ENCODE results near the gene ZNF524. TPM values are rescaled to one million over a fixed set of nuclear protein-coding genes. Genes with fewer than 3 reads are reported as not detected.

ZNF524 gene
- total and polyA plus RNA-seq, 9 of the 15 experiments (the other 6 are each of a cell fraction or from before 2014, with no cell fraction given), result 0.08 to 15.6 (median 2.9) TPM

GRCh38 chr19:55643003-55643886 lies 43.2 kb downstream of the ZNF524 start, which contains the start of gene ZNF581 (continued):
- no peak for TF ChIP-seq RUNX1 (IDR thresholded peaks at IDR 0.05; ENCODE audit: low read depth)
- no peak for TF ChIP-seq ZNF143 (CRISPR knock-in tag; IDR thresholded peaks at IDR 0.05)
- no peak for TF ChIP-seq ZFPM2 (CRISPR knock-in tag; IDR thresholded peaks at IDR 0.05)
- no peak for TF ChIP-seq KAT7 (CRISPR knock-in tag; IDR thresholded peaks at IDR 0.05; ENCODE audit: borderline replicate concordance)
- no peak for TF ChIP-seq ARID3B (CRISPR knock-in tag; IDR thresholded peaks at IDR 0.05; ENCODE audit: borderline replicate concordance)
- no peak for TF ChIP-seq SFPQ (IDR thresholded peaks at IDR 0.05; ENCODE audit: low read depth, low read length)
- peak; percentile 78 for TF ChIP-seq ARID4B (CRISPR knock-in tag; IDR thresholded peaks at IDR 0.05)
- TF ChIP-seq ZBTB2 (IDR thresholded peaks at IDR 0.05), result peak; percentile 66; the same call in 1 of the 2 replicates
- TF ChIP-seq HBP1 (CRISPR knock-in tag; IDR thresholded peaks at IDR 0.05), result 0 out of 2 replicates have a peak, but pooled peaks have one; percentile 16
- no peak for TF ChIP-seq ZNF347 (CRISPR knock-in tag; IDR thresholded peaks at IDR 0.05; ENCODE audit: low read depth)
- TF ChIP-seq PHB2 (IDR thresholded peaks at IDR 0.05; ENCODE audit: low read depth), result no peak
- no peak for TF ChIP-seq POU5F1 (IDR thresholded peaks at IDR 0.05; ENCODE audit: borderline replicate concordance, low read depth, low read length, partially characterized antibody)
- TF ChIP-seq ZFX (CRISPR knock-in tag; IDR thresholded peaks at IDR 0.05), result peak; percentile 15; the same call in 1 of the 2 replicates
- no peak for TF ChIP-seq ZNF316 (IDR thresholded peaks at IDR 0.05)
- TF ChIP-seq RFX1 (IDR thresholded peaks at IDR 0.05), result no peak
- TF ChIP-seq NFE2 (IDR thresholded peaks at IDR 0.05; ENCODE audit: low read depth), result no peak
